ENCODE measurements around the gene FRS3. TPM values are rescaled to one million over a fixed set of nuclear protein-coding genes. Genes with fewer than 3 reads are reported as not detected.
A peak's percentile ranks its signal among the peaks of the same experiment; 100 is the strongest.

Gene FRS3
- total RNA-seq, 1 experiment from 2014 or later: 4.3 TPM

GRCh38 chr6:41724228-41724580 is 55.5 kb downstream of the FRS3 start:
- TF ChIP-seq, protein P1, sequence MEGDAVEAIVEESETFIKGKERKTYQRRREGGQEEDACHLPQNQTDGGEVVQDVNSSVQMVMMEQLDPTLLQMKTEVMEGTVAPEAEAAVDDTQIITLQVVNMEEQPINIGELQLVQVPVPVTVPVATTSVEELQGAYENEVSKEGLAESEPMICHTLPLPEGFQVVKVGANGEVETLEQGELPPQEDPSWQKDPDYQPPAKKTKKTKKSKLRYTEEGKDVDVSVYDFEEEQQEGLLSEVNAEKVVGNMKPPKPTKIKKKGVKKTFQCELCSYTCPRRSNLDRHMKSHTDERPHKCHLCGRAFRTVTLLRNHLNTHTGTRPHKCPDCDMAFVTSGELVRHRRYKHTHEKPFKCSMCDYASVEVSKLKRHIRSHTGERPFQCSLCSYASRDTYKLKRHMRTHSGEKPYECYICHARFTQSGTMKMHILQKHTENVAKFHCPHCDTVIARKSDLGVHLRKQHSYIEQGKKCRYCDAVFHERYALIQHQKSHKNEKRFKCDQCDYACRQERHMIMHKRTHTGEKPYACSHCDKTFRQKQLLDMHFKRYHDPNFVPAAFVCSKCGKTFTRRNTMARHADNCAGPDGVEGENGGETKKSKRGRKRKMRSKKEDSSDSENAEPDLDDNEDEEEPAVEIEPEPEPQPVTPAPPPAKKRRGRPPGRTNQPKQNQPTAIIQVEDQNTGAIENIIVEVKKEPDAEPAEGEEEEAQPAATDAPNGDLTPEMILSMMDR (IDR thresholded peaks at IDR 0.05; ENCODE audit: insufficient read depth in 1 of 2, low read depth in 1 of 2, low read length in 1 of 2, severe bottlenecking in 1 of 2, unreplicated experiment in 1 of 2): no peak
- Mint-ChIP-seq H3K27me3 (ENCODE audit: insufficient read depth, unreplicated experiment) (no peaks in the 10 kb centered on the region), H3K4me1 (ENCODE audit: low read depth, unreplicated experiment) (peaks cover 11% of the 10 kb centered on the region), H3K4me3 (ENCODE audit: unreplicated experiment) (no peak overlapping the region), H3K27ac (ENCODE audit: unreplicated experiment) (peak overlapping the region; percentile 13), H3K36me3 (ENCODE audit: insufficient read depth, unreplicated experiment) (no peaks in the 10 kb centered on the region), H3K9me3 (ENCODE audit: unreplicated experiment) (no peaks in the 10 kb centered on the region)
- no peaks in the 10 kb centered on the region for H3K27me3 ChIP-seq (replicated peaks; ENCODE audit: control insufficient read depth, insufficient read depth, low read length)
- H3K4me1 ChIP-seq: peaks cover 23% of the 10 kb centered on the region
- H3K36me3 ChIP-seq (ENCODE audit: control insufficient read depth, insufficient read depth, low read length): no peaks in the 10 kb centered on the region
- DNase-seq: no peak
- ChIA-PET CTCF (no interaction called here), POLR2A (no interaction called here)
- no peak overlapping the region for H3K4me3 ChIP-seq (ENCODE audit: low read depth, low read length)
- intact Hi-C loops (cut with micrococcal nuclease; ENCODE audit: unreplicated experiment): no loop called here
- no TSS peak for BruUV-seq (replicated peaks)
- no peaks in the 10 kb centered on the region for H3K9me3 ChIP-seq

DNA sequence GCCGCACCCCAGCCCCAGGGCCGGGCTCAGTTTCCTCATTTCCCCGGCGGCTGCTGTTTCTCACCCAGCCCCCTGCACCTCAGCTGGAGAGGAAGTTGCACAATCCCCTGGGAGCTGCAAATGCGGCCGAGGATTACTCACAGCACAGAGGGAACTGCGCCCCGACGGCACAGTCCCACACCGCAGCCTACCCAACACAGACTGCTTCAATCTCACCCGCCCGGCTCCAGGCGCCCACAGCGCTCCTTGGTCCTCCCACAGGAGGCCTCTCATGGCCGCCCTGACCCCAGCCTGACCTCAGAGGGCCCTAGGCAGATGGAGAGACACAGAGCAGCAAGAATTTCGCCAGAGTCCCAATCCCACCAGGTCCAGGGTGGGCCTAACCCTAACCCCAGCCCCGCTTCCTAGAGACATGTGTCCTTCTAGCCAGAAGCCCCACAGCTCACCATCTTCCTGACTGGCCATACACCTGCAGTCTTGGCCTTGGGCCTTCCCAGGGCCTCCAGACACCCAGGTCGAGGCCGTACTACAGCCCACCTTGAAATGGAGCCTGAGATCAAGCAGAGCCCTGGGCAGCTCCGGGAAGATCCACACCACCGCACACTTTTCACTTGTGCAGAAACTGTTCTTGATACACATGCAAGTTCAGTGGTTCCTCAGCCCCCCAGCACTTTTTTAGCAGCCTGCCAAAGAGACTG is 56.0 kb downstream of the FRS3 start:
- Histone ChIP-seq H3K36me3 (ENCODE audit: control insufficient read depth, insufficient read depth, low read length) (no peaks in the 10 kb centered on the region), H3K4me3 (ENCODE audit: low read depth, low read length) (no peak overlapping the region), H3K9me3 (no peaks in the 10 kb centered on the region), H3K4me1 (peaks cover 23% of the 10 kb centered on the region), H3K27me3 (replicated peaks; ENCODE audit: control insufficient read depth, insufficient read depth, low read length) (no peaks in the 10 kb centered on the region)
- TF ChIP-seq, protein P1 (IDR thresholded peaks at IDR 0.05; ENCODE audit: insufficient read depth in 1 of 2, low read depth in 1 of 2, low read length in 1 of 2, severe bottlenecking in 1 of 2, unreplicated experiment in 1 of 2): no peak
- ChIA-PET CTCF (interaction anchor here (1.1 kb wide), 1 partner anchor 40 kb away, joined by 3 read pairs; no protein-coding TSS in a partner anchor), POLR2A (no interaction called here)
- DNase-seq: no peak
- no peaks in the 10 kb centered on the region for H3K27me3 Mint-ChIP-seq (ENCODE audit: insufficient read depth, unreplicated experiment)
- no peaks in the 10 kb centered on the region for H3K36me3 Mint-ChIP-seq (ENCODE audit: insufficient read depth, unreplicated experiment)
- H3K27ac Mint-ChIP-seq (ENCODE audit: unreplicated experiment): peak overlapping the region; percentile 13
- H3K4me1 Mint-ChIP-seq (ENCODE audit: low read depth, unreplicated experiment): peaks cover 11% of the 10 kb centered on the region
- H3K4me3 Mint-ChIP-seq (ENCODE audit: unreplicated experiment): no peak overlapping the region
- no TSS peak for BruUV-seq (replicated peaks)
- H3K9me3 Mint-ChIP-seq (ENCODE audit: unreplicated experiment): no peaks in the 10 kb centered on the region
- intact Hi-C loops (cut with micrococcal nuclease; ENCODE audit: unreplicated experiment): no loop called here

- peak overlapping the region; percentile 13 for H3K27ac Mint-ChIP-seq (ENCODE audit: unreplicated experiment)
- no peak overlapping the region for H3K4me3 ChIP-seq (ENCODE audit: low read depth, low read length)
- CTCF ChIA-PET: interaction anchor here (1.1 kb wide), 1 partner anchor 40 kb away, joined by 3 read pairs; no protein-coding TSS in a partner anchor
- H3K9me3 ChIP-seq: no peaks in the 10 kb centered on the region
- peaks cover 23% of the 10 kb centered on the region for H3K4me1 ChIP-seq
- H3K27me3 ChIP-seq (replicated peaks; ENCODE audit: control insufficient read depth, insufficient read depth, low read length): no peaks in the 10 kb centered on the region
- BruUV-seq (replicated peaks): no TSS peak
- peaks cover 11% of the 10 kb centered on the region for H3K4me1 Mint-ChIP-seq (ENCODE audit: low read depth, unreplicated experiment)
- H3K4me3 Mint-ChIP-seq (ENCODE audit: unreplicated experiment): no peak overlapping the region
- H3K36me3 ChIP-seq (ENCODE audit: control insufficient read depth, insufficient read depth, low read length): no peaks in the 10 kb centered on the region
- H3K27me3 Mint-ChIP-seq (ENCODE audit: insufficient read depth, unreplicated experiment): no peaks in the 10 kb centered on the region
- intact Hi-C loops (cut with micrococcal nuclease; ENCODE audit: unreplicated experiment): no loop called here
- no peaks in the 10 kb centered on the region for H3K9me3 Mint-ChIP-seq (ENCODE audit: unreplicated experiment)
- H3K36me3 Mint-ChIP-seq (ENCODE audit: insufficient read depth, unreplicated experiment): no peaks in the 10 kb centered on the region
- POLR2A ChIA-PET: no interaction called here
- no peak for DNase-seq
- TF ChIP-seq, protein P1 (IDR thresholded peaks at IDR 0.05; ENCODE audit: insufficient read depth in 1 of 2, low read depth in 1 of 2, low read length in 1 of 2, severe bottlenecking in 1 of 2, unreplicated experiment in 1 of 2): no peak
Observed at GRCh38 chr6:41722969-41723529, 56.7 kb downstream of the FRS3 start.
